NCI-H146 treated with DMSO at 0.1 percent for 48 hours (cell line): Measurements from ENCODE around the gene CHD6.

ENCODE experiments used
- DNase-seq: peaks from one replicate; lab custom pipeline; 2025; ENCODE audit not compliant: unreplicated experiment; lab: John Stamatoyannopoulos, UW

Gene CHD6

GRCh38 chr20:41406353-41406752 lies 211.8 kb downstream of the CHD6 start:
- DNase-seq: no peak

DNA sequence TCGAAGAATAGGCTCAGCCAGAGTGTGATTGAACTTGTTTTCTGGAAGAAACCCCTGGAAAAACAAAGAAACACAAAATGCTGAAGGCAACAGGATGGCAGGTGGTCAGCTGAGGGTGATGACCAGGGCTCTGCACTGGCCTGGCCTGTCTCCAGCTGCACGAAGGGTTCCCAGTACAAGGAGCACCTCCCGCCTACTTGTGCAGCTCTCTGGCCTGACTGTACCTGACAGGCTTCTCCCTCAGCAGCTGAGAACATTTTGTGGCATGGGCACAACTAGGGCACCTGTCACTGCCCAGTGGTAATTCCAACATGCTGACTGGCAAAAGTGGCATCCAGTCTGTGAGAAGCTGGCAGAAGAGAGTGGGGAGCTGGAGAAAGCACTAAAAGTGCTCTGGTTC lies 212.7 kb downstream of the CHD6 start:
- DNase-seq: no peak

DNA sequence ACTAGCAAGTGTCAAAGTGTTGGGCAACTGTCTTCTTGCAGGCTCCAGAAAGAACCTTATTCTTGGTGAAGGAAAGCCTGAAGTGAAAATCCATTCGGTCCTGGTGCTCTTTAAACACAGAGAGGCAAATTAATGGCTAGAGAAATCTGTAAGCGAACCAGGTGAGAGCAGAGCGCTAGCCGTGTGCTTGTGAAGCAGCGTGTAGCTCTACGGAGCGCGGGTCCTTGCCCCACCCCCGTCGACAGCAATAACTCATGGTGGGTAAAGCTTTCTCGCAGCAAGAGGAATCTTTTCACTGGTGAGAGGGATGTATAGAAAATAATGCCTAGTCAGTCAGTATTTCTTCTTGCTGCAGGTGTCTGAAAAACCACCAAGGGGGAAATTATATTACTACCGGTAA lies 214.6 kb downstream of the CHD6 start:
- no peak for DNase-seq

- DNase-seq: no peak
Measured at GRCh38 chr20:41398408-41398807, 219.8 kb downstream of the CHD6 start.

- DNase-seq: no peak
Measured at GRCh38 chr20:41395667-41396664, 222.2 kb downstream of the CHD6 start.

- no peak for DNase-seq
Measured at GRCh38 chr20:41394931-41395666, 223.1 kb downstream of the CHD6 start.

DNA sequence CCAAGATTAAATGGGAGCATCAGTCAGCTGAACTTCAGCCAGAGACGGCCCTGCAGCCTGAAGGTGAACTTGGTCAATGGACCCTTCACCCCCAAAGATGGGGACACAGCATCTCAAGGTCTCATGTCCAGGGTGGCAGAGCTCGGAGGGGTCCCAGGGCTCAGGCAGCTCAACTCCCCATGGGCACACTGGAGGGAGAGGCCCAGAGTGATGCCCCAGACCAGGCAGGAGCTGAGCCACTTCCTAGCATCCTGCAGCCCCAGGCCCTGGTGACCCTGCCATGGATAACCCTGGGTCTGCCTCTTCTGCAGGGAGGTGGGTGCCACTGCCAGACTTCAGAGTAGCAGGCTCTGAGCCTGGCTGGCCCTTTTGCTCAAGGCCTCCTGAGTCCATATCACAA lies 224.1 kb downstream of the CHD6 start:
- no peak for DNase-seq

DNA sequence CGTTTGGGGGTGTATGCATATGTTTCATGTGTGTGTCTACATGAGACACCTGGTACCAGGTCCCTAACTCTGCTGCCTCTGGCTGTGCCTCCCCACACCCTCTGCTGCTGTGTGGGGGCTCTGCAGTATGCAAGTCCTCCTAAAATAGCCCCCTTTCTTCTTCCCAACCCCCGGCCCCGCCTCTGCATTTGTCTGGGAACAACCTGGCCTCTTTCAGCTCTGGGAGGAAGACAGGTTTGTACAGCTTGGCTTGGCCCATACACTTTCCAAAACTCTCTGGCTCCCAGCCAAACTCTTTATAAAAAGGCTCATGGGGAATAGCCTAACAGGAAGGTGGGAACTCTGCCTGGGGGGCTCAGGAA lies 224.5 kb downstream of the CHD6 start:
- no peak for DNase-seq

GRCh38 chr20:41392871-41393704 lies 225.1 kb downstream of the CHD6 start:
- no peak for DNase-seq

DNA sequence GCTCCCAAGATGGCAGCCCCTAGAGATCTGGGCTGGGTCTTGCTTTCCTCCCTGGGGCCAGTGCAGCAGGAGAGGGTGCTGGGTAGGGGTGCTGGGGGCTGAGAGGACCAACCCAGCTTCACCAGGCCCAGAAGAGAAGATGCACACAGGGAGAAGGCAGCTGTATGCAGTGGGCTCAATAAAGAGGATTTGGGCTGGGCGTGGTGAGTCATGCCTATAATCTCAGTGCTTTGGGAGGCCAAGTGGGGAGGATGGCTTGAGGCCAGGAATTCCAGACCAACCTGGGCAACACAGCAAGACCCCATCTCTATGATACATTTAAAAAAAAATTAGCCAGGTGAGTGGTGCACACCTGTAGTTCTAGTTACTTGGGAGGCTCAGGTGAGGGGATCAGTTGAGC lies 225.9 kb downstream of the CHD6 start:
- DNase-seq: no peak

DNA sequence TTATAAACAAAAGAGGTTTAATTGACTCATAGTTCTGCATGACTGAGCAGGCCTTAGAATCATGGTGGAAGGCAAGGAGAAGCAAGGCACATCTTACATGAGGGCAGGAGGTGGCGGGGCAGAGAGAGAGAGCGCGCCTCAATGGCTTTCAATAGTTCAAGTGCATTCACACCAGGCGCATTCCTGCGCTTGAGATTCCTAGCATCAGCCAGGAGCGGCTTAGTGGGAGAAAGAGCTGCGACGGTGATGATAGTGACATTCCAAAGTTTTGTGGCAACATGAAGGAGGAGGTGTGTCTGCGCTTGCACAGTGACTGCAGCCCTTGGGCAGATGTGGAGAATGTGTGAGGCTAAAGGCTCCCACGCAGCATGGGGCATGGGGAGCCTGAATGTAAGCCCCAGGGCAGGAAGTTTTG lies 226.6 kb downstream of the CHD6 start:
- DNase-seq: no peak

DNA sequence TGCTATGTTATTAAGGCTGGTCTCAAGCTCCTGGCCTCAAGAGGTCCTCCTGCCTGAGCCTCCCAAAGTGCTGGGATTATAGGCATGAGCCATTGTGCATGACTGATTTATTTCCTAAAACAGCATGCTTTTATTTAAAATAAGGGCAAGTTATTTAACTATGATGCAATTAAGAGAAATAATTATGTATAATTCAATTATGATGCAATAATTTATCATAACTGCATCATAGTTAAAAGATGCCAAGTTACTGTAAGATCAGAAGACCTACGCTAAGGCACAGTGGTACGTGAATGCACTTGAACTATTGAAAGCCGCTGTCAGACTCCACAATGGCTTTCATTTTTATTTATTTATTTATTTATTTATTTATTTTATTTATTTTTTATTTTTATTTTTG lies 227.3 kb downstream of the CHD6 start:
- DNase-seq: no peak

DNA sequence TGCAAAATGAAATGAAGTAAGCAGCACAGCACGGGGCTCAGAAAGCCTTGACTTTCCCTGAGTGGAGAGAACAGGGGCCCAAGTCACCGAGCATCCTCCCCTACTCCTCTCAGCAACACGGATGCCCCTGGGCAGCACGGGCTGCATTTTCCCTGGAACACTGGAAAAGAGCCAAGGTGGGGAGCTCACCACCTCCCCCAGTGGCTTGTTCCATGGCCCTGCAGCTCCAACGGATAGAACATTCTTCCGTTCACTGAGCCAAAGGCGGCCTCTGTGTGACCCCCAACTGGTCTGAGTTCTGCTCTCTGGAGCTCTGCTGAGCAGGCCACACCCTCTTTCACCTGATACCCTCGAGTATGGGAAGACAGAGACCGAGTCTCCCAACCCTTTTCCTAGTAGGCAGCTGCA lies 230.7 kb downstream of the CHD6 start:
- no peak for DNase-seq

DNA sequence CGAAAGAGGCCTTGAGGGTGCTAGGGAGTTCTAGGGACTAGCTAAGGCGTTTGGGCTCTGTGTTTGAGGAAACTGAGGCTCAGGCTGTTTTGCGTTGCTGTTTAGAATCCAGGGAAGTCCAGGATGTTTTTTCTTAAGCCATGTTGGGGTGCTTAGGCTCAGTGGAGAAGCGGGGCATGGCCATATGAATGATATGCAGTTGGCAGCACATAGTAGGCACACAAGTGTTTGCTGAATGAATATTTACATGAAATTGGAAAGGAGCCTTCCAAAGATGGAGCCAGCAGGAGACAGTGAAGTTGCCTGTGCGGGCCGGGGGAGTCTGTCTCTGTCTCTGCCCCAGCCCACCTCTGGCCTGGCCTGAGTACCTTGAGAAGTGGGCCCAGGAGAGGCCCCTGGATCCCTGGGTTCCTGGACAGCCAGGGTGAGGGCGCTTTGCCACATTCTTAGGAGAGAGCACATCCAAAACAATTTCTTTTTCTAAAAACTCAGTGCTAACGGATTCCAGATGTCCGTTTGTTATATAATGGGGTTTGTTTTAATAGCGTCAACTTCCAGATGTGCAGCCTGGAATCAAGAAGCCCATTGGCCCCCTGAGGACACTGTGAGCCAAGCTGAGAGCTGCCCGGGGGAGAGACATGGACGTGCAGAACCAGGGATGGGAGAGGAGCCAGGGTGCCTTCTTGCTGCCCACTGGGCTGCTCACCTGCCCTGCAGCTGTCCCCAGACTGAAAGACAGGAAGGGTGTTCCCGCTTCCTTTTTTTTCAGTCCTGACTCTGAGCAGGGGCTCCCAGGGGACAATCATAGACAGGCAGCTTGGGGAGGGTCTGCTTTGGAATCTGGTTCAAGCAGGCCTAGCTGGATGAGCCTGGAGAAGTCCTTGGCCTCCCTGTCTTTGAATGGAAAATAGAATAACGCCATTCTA lies 231.4 kb downstream of the CHD6 start:
- DNase-seq: no peak

- DNase-seq: no peak
Measured at GRCh38 chr20:41382791-41383305, 235.3 kb downstream of the CHD6 start.

DNA sequence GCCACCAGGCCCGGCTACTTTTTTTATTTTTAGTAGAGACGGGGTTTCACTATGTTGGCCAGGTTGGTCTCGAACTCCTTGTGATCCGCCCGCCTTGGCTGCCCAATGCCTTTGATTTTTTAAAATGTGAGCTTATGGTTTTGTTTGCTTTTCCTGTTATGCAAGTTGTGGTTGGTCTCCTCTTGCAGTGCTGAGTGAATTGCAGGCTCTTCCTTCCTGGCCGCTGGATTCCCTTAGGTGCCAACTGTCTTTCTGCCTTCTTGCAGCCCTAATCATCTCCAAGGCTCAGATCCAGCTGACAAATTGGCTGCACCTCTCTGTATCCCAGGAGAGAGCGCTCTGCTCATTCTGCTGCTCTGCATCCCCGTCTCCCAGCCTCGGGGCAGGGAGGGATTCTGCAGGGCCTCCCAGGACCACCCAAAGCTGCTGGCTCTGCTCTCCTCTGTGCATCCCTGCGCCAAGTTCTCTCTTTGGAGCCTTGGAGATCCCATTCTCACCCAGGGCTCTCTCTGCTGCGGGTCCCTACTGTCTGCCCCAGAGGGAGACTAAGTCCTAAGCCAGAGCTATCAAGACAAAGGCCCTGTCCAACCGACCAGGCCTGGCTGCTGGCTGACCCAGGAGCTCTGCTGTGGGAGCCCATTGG lies 237.5 kb downstream of the CHD6 start:
- no peak for DNase-seq

- no peak for DNase-seq
Measured at GRCh38 chr20:41379551-41379950, 238.6 kb downstream of the CHD6 start.

DNA sequence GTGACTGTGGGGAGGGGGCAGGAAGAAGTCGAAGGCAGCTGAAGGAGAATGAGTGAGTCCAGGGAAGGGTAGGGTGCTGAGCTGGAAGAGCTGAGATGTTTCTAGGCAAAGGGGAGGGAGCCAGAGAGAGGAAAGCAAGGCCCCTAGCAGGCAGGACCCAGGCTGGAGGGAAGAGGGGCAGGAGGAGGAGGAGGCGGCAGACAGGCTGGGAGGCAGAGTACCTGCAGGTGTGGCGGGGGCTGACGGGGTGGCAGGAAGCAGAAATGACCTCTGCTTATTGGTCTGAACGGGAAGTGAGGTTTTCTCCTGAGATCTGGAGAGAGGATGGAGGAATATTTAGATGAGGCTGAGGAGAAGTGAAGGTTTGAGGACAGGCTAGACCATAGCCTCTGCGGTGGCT lies 240.9 kb downstream of the CHD6 start:
- no peak for DNase-seq

DNA sequence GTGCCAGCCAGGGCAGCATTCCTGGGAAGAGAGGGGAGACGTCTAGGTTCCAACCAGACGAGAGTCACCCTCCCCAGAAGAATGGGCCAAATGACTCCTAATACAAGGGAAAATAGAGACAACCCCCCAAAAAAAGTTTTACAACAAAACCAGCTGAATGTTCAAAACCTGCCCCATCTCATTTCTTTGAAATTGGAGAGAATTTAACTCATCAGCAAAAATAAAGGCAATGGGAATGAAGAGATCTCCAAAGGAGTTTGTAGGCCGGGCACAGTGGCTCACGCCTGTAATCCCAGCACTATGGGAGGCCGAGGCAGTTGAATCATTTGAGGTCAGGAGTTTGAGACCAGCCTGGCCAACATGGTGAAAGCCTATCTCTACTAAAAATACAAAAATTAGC lies 241.8 kb downstream of the CHD6 start:
- no peak for DNase-seq

GRCh38 chr20:41375846-41376245 lies 242.3 kb downstream of the CHD6 start:
- DNase-seq: no peak
